ENCODE measurements around the gene MEIKIN. TPM values are rescaled to one million over a fixed set of nuclear protein-coding genes. Genes with fewer than 3 reads are reported as not detected.
A peak's percentile ranks its signal among the peaks of the same experiment; 100 is the strongest.

The MEIKIN gene
- total and polyA plus RNA-seq, 2 of the 13 experiments (the other 11 are each of a cell fraction or from before 2014, with no cell fraction given): not detected

DNA sequence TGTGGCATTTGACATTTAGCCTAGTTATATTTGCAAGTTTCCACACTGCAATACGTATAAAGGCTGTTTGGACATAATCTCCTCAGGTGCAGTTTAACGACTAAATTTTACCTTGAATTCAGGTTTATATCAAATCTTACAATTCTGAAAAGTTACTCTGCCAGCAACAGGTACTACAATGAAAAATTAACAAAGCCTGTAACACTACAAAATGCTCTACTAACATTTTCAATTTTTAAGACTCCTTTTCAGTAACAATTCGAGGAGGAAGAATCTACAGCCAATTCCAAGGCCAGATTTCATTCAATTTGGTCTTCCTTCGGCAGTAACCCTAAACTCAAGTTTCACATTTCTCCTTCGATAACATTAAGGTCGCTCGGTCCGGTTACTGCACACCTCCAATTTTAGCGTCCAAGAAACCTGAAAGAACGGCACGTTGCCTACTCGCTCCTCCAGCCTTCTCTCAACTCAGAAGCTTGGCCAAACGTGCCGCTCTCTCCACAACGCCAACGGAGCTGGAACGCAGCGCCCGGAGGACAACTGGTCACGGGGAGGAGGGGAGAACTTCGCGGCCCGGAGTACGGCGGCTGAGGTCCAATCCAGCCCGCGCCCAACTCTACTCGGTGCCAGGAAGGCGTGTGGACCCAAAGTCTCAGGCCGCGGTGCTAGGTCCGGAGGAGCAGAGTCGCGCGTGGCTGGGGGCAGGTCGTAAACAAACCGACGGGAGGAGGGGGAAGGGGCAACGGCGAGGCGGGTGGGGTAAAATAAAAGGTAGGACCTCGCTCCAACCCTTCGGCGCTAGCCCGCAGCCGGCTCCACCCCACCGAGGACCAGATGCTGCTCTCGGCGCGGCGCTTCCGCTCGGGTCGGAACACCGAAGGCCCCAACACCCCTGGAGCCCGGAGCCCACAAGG, 149.3 kb downstream of the MEIKIN start (continued):
- TF ChIP-seq MYPOP (CRISPR knock-in tag; IDR thresholded peaks at IDR 0.05) (no peak), ZNF232 (CRISPR knock-in tag; IDR thresholded peaks at IDR 0.05; ENCODE audit: borderline replicate concordance) (no peak), RBM39 (IDR thresholded peaks at IDR 0.05; ENCODE audit: low read depth, low read length, poor library complexity, severe bottlenecking) (no peak), MXD3 (CRISPR knock-in tag; IDR thresholded peaks at IDR 0.05) (no peak; the same call in 1 of the 2 replicates), ZSCAN25 (CRISPR knock-in tag; IDR thresholded peaks at IDR 0.05) (no peak), ZNF44 (CRISPR knock-in tag; IDR thresholded peaks at IDR 0.05) (no peak), SKI (IDR thresholded peaks at IDR 0.05; ENCODE audit: partially characterized antibody) (no peak), ZNF446 (CRISPR knock-in tag; IDR thresholded peaks at IDR 0.05) (peak; percentile 77), SRSF9 (IDR thresholded peaks at IDR 0.05; ENCODE audit: borderline replicate concordance, insufficient read depth, low read depth, low read length, poor library complexity, severe bottlenecking) (no peak), MAFG (CRISPR knock-in tag; IDR thresholded peaks at IDR 0.05) (peak; percentile 59; the same call in 1 of the 2 replicates), IRF9 (CRISPR knock-in tag; IDR thresholded peaks at IDR 0.05; ENCODE audit: borderline replicate concordance) (no peak), TCF7 (IDR thresholded peaks at IDR 0.05; ENCODE audit: low read depth) (no peak), SMYD3 (CRISPR knock-in tag; IDR thresholded peaks at IDR 0.05) (no peak), ZNF674 (CRISPR knock-in tag; IDR thresholded peaks at IDR 0.05; ENCODE audit: low read depth) (no peak), MAZ (IDR thresholded peaks at IDR 0.05; ENCODE audit: borderline replicate concordance, low read depth, low read length) (no peak), MAZ (CRISPR knock-in tag; IDR thresholded peaks at IDR 0.05; ENCODE audit: low read depth) (no peak), ZNF101 (CRISPR knock-in tag; IDR thresholded peaks at IDR 0.05; ENCODE audit: borderline replicate concordance, low read depth) (no peak), SMAD3 (CRISPR knock-in tag; IDR thresholded peaks at IDR 0.05) (no peak), ZBTB1 (CRISPR knock-in tag; IDR thresholded peaks at IDR 0.05; ENCODE audit: borderline replicate concordance) (no peak), MXD4 (CRISPR knock-in tag; IDR thresholded peaks at IDR 0.05) (no peak), ZNF468 (CRISPR knock-in tag; IDR thresholded peaks at IDR 0.05) (no peak)
- TF ChIP-seq, protein P1, sequence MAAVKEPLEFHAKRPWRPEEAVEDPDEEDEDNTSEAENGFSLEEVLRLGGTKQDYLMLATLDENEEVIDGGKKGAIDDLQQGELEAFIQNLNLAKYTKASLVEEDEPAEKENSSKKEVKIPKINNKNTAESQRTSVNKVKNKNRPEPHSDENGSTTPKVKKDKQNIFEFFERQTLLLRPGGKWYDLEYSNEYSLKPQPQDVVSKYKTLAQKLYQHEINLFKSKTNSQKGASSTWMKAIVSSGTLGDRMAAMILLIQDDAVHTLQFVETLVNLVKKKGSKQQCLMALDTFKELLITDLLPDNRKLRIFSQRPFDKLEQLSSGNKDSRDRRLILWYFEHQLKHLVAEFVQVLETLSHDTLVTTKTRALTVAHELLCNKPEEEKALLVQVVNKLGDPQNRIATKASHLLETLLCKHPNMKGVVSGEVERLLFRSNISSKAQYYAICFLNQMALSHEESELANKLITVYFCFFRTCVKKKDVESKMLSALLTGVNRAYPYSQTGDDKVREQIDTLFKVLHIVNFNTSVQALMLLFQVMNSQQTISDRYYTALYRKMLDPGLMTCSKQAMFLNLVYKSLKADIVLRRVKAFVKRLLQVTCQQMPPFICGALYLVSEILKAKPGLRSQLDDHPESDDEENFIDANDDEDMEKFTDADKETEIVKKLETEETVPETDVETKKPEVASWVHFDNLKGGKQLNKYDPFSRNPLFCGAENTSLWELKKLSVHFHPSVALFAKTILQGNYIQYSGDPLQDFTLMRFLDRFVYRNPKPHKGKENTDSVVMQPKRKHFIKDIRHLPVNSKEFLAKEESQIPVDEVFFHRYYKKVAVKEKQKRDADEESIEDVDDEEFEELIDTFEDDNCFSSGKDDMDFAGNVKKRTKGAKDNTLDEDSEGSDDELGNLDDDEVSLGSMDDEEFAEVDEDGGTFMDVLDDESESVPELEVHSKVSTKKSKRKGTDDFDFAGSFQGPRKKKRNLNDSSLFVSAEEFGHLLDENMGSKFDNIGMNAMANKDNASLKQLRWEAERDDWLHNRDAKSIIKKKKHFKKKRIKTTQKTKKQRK (IDR thresholded peaks at IDR 0.05; ENCODE audit: low read length): no peak
- TF ChIP-seq, protein P2, sequence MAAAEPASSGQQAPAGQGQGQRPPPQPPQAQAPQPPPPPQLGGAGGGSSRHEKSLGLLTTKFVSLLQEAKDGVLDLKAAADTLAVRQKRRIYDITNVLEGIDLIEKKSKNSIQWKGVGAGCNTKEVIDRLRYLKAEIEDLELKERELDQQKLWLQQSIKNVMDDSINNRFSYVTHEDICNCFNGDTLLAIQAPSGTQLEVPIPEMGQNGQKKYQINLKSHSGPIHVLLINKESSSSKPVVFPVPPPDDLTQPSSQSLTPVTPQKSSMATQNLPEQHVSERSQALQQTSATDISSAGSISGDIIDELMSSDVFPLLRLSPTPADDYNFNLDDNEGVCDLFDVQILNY (CRISPR knock-in tag; conservative IDR thresholded peaks at IDR 0.05): no peak
